GM12873 (cell line): Measurements from ENCODE around the gene PPIP5K1.

Experiments used
- CTCF ChIP-seq: IDR thresholded peaks from 2 replicates; pipeline ENCODE4 v1.5.1; 2012; ENCODE audit warnings: low read depth, mild to moderate bottlenecking, moderate library complexity, low read length, control low read depth; ENCODE audit not compliant: insufficient read depth; ENCODE audit errors: missing control alignments

The PPIP5K1 gene

GRCh38 chr15:43531018-43531670 is 58.9 kb downstream of the PPIP5K1 start:
- no peak for TF ChIP-seq CTCF

GRCh38 chr15:43529587-43530345 is 60.2 kb downstream of the PPIP5K1 start:
- TF ChIP-seq CTCF = no peak

GRCh38 chr15:43529141-43529540 is 60.9 kb downstream of the PPIP5K1 start:
- no peak for TF ChIP-seq CTCF

- no peak for TF ChIP-seq CTCF
Observed at GRCh38 chr15:43528542-43529007, 61.4 kb downstream of the PPIP5K1 start.

- no peak for TF ChIP-seq CTCF
Observed at GRCh38 chr15:43527802-43528541, 62.0 kb downstream of the PPIP5K1 start.

- TF ChIP-seq CTCF = no peak
Observed at GRCh38 chr15:43527016-43527801, 62.8 kb downstream of the PPIP5K1 start.
